A549 (cell line): ENCODE results near the gene STAM.
A peak's percentile ranks its signal among the peaks of the same experiment; 100 is the strongest.

Experiments
- CEBPB ChIP-seq, 2 experiments: fragments of >200 bp in 1 of 2; sonication (Bioruptor Twin) in 1 of 2; formaldehyde crosslinking in 1 of 2; IDR thresholded peaks; 2 replicates each; pipeline ENCODE4 v1.6.1; 2012 to 2016
- CTCF ChIP-seq: fragments of >200 bp; sonication (Bioruptor Twin); formaldehyde crosslinking; IDR thresholded peaks from 3 replicates; pipeline ENCODE4 v1.5.1; 2016
- EHF ChIP-seq: fragments of 250-450 bp; sonication (Bioruptor Pico); IDR thresholded peaks from 2 replicates; pipeline ENCODE4 v1.5.0; 2020; ENCODE audit warnings: mild to moderate bottlenecking
- ELK1 ChIP-seq: fragments of 150-350 bp; IDR thresholded peaks from 2 replicates; pipeline ENCODE4 v1.6.1; 2014; ENCODE audit warnings: low read depth, mild to moderate bottlenecking, low read length
- EP300 ChIP-seq, 2 experiments: fragments of >200 bp; sonication (Bioruptor Twin); formaldehyde crosslinking; IDR thresholded peaks; 2 replicates in 1 of 2; 3 replicates in 1 of 2; pipeline ENCODE4 v1.6.1; 2016 to 2017
- MAFK ChIP-seq: fragments of 450-650 bp; IDR thresholded peaks from 2 replicates; pipeline ENCODE4 v1.6.1; 2014; ENCODE audit not compliant: partially characterized antibody
- MAX ChIP-seq: IDR thresholded peaks from 2 replicates; pipeline ENCODE4 v1.6.1; 2012
- NFE2L2 ChIP-seq: fragments of 150-350 bp; conservative IDR thresholded peaks from 2 replicates; pipeline ENCODE4 v1.6.1; 2014; ENCODE audit warnings: low read length
- PHF8 ChIP-seq: fragments of 200-600 bp; sonication (generic); IDR thresholded peaks from 2 replicates; pipeline ENCODE4 v1.6.1; 2016; ENCODE audit warnings: low read depth, mild to moderate bottlenecking, antibody characterized with exemption, moderate library complexity, borderline replicate concordance
- POLR2A ChIP-seq: IDR thresholded peaks from 2 replicates; pipeline ENCODE4 v1.6.1; 2012; ENCODE audit warnings: mild to moderate bottlenecking, low read length
- RAD21 ChIP-seq, 2 experiments: fragments of >200 bp in 1 of 2; sonication (Bioruptor Twin) in 1 of 2; formaldehyde crosslinking in 1 of 2; IDR thresholded peaks in 1 of 2; conservative IDR thresholded peaks in 1 of 2; 2 replicates in 1 of 2; 3 replicates in 1 of 2; pipeline ENCODE4 v1.6.1; 2012 to 2018; ENCODE audit warnings: inconsistent platforms in 1 of 2
- RNF2 ChIP-seq: fragments of 200-600 bp; sonication (generic); IDR thresholded peaks from 2 replicates; pipeline ENCODE4 v1.6.1; 2016; ENCODE audit warnings: low read depth, mild to moderate bottlenecking, antibody characterized with exemption, moderate library complexity, borderline replicate concordance

GRCh38 chr10:17643339-17643754 lies 604 bp upstream of the STAM start:
- TF ChIP-seq CTCF (no peak), EHF (CRISPR knock-in tag) (no peak), MAFK (no peak), MAX (no peak; the same call in 1 of the 2 replicates), EP300 (IDR thresholded peaks at IDR 0.05) (no peak), ELK1 (no peak), NFE2L2 (no peak), CEBPB (IDR thresholded peaks at IDR 0.05) (no peak), RAD21 (conservative IDR thresholded peaks at IDR 0.05 in 1 of 2, IDR thresholded peaks at IDR 0.05 in 1 of 2) (no peak), POLR2A (no peak), PHF8 (0 out of 2 replicates have a peak, but pooled peaks have one; percentile 48), RNF2 (no peak)
